ENCODE data around the gene MFSD12.
A peak's percentile ranks its signal among the peaks of the same experiment; 100 is the strongest.

MFSD12 gene

DNA sequence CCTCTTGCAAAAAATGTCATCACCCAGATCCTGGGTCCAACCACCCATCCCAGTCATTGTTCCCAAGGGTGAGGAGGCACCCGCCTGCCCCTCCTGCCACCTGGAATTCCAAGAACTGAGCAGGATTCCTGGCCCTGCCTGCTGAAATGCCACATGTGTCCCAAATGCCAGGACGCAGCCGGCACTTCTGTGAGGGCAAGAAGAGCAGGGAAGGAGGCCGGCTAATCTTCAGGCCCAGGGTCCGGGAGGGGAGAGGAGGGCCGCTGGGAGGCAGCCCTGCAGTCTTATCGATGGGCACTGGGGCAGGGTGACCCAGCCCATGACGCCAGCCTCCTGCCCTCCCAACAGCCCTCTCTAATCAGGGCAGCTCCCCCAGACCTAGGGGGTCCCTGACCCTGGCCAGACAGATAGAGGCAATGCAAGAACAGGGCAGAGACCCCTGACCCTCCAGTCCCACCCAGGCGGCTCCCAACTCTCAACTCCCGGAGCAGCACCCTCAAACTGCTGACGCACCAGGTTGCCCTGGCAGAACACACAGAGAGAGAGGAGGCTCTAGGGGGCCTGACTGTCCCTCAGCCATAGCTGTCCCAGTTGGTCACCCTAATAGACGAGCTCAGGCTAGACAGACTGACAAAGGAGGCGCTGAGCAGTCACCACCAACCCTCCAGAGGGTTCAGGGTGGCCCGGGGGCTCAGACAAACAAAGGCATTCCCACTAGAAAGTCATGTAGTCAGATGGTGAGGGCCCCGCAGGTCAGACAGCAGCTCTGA lies 1.5 kb downstream of the MFSD12 start:
- no peak for DNase-seq

DNA sequence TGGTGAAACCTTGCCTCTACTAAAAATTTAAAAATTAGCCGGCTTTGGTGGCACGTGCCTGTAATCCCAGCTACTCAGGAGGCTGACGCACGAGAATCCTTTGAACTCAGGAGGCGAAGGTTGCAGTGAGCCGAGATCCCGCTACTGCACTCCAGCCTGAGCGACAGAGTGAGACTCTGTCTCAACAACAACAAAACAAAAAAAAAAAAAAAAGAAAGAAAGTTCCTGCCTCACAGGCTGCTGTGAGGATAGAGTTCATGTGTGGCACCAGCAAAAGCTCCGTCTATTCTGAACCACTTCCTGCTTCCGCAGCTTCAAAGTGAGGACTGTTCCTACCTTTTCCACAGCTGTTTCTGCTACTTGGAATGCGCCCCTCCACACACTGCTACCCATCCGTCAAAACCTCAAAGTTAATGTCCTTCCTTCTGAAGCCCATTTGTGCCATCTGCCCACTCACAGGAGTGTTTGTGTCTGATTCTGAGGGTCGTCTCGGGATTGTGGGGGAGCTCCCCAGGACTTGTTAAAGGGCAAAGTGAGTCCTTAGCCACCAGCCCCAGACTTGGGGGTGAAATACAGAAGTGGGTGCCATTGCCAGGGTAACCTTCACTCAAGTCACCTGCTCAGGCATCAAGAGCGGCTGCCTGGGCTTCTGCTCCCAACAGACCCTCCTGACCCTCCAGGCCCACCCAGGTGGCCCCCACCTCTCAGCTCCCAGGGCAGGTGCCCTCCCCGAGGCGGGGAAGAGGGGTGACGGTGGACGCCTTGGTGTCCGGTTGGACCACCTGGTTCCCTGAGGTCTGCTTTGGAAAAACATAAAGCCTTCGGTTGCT lies 2.9 kb downstream of the MFSD12 start:
- no peak for DNase-seq

DNA sequence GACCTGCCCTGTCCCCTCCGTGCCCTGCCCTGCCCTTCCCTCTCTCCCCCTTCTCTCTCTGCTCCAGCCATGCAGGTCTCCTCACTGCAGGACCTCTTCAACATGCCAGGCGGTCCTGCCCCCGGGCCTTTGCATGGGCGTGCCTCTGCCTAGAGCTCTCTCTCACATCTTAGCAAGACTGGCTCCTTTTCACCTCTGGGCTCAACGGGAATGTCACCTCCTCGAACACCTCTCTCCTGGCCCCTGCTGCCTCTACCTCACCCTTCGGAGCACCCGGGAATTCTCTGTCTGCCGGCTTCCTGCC lies 5.6 kb downstream of the MFSD12 start:
- DNase-seq: no peak

DNA sequence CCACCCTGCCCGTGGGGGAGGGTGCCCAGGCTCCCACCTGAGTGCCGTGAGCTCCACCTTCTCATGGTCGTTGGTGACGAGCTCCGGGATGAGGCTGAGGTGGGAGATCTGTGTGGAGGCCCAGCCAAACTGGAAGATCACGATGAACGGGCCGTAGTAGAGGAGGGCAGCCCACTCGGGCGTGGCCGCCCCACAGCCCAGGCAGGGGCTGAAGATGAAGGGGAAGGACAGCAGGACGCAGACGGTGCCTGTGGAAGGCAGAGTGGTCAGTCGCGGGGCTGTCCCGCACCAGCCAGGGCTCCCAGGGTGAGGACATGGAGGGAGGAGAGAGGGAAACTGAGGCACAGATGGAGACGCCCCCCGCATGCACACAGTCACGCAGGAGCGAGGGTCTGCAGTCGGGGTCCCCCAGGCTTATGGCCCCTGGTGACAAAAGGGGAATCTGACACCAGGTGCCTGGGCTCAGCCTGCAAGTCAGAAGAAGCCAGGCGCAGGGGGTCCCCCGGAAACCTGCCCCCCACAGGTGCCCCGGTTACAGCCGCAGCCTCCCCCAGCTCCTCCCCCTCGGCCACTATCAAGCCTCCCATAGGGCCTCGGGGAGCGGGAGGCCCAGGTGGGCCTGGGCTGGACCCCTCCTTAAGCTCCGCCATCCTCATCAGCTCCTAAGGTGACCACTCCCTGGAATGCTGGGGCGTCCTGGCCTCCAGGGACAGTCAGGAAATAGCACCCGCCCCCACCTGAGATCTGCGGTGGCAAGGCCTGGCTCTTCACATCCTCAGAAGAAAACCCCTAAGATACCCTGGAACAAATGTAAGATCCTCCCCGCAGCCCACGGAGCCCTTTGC lies 6.2 kb downstream of the MFSD12 start:
- DNase-seq: no peak

DNA sequence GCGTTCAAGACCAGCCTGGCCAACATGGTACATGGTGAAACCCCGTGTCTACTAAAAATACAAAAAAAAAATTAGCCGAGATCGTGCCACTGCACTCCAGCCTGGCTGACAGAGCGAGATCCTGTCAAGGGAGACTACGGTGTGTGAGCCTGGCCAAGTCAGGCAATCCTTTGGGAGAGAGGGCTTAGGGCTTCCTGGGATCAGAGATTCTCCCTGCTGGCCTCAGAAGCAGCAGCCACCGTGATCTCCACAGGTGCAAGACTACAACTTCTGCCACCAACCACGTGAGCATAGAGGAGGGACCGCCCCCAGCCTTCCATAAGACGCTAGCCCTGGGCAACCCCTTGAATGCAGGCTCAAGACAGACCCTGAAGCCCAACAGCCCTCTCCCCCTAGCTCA lies 7.6 kb downstream of the MFSD12 start:
- DNase-seq: no peak

DNA sequence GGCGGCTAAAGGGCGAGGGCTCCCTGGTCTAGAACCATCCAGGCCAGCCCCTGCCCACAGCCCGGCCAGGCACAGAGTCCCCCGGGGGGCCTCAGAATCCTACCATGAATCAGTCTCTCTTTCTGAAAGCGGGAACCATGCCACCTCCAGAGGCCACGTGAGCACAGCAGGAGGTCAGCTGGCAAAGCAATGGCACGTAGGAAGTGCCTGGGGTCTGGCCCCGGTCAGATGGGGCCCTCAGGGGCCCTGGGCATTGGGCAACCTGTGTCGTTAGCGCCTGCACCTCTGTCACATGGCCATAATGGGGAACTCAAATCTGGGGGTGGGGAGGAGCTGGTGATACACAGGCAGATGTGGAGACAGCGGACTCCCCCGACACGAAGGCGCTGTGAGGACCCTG lies 8.8 kb downstream of the MFSD12 start:
- DNase-seq: no peak

DNA sequence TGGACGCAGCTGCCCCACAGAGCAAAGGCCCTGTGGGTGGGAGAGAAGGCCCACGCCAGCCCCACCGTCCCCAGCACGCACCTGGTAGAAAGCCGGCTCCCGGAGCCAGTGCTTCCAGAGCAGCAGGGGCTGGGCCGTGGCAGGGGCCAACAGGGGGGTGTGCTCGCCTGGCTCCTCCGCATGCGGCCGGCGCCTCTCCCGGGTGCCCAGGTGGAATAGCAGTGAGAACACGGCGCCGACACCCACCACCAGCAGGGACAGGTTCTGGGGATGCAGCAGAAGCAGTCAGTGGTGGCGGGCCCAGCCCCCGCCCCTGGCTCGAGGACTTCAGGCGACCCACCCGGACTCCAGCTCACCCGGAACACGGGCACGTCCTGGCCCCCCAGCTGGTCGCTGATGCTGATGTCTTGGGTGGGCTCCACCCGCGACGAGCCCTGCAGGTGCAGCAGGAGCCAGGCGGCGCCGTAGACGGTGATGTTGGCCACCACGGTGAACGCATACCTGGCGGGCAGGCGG lies 9.6 kb downstream of the MFSD12 start:
- DNase-seq: no peak

DNA sequence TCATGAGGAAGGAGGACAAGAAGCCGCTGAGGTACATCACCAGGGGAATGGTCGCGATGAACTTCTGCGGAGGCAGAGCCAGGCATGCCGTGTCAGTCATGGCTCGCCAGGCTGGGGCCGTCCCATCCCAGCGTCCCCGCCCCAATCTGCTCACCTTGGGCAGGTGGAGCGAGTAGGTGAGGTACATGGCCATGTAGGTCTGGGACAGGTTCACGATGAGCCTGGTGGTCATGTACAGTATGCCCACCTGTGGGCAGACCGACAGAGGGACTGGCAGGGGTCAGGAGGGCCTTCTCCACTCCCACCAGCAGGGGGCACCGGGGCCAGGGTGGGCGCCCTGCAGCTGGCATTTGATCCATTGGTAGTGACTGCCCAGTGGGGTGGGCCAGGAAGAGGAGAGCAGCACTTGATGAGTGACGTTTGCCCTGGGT lies 10.1 kb downstream of the MFSD12 start:
- DNase-seq: no peak

DNA sequence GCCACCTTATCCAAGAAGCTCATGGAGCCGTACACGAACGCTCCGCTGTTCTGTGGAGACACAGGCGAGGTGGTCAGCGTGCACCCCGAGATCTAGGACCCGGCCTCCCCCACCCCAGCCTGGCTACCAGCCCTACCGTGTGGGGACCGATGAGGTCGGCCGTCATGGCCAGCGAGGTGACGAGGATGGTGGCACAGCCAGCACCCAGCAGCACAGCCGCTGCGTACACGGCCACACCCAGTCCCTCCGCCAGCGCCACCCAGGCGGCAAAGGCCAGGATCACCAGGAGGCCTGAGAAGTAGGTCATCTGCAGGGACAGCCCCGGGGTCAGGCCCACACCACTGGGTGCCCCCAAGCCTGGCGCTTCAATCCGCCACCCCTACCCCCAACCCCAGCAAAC lies 11.3 kb downstream of the MFSD12 start:
- DNase-seq: no peak

DNA sequence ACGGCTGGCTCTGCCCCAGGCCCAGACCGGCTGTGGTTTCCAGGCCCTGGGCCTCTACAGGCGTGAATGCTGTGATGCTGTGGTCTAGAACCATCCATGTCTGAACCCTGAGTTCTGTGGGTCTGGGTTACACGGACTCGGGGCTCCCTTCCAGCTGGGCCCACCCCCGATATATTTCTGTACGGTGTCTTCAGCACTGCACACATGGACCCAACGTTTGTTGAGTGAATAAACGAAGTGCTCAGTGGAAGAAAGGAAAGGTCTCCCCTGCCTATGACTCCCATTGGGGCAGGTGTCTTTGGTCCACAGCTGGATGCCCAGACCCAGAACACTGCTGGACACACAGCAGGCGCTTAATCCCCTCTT lies 11.7 kb downstream of the MFSD12 start:
- no peak for DNase-seq

DNA sequence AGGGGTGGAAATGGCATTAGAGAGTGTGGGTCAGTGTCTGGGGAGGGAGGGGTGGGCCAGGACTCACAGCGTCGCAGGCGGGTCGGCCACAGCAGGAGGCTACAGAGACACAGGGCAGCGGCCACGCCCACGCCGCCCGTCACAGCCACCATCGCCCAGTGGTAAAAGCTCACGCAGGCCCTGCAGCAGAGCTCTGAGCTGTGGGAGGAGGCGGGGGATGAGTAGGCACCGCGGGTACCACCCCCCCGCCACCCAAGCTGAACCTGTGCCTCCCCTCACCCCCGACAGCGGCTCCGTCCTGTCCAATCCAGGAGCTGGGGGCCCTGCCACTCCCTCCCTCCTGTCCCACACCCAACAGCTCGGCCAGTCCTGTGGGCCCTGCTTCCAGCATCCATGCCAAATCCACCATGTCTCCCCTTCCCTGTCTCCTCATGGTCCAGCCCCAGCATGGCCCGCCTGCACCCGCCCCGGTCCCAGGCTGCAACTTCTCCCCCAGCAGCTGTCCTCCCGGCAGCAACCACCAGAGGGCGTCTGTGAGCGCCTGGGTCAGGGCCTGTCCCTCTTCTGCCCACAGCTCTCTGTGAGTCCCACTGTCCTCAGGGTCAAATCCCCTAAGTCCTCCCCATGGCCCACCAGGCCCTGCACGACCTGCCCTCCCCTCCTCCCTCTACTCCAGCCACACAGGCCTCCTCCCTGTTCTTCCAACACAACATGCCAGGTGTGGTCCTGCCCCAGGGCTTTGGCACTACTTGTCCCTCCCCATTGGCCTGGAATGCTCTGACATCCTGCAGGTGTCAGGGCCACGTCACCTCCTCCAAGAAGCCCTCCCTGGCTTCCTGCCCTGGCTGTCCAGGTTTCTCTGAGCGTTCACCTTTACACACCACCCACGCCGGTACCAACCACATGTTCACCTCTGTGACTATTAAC lies 12.4 kb downstream of the MFSD12 start:
- DNase-seq: peak; percentile 21

DNA sequence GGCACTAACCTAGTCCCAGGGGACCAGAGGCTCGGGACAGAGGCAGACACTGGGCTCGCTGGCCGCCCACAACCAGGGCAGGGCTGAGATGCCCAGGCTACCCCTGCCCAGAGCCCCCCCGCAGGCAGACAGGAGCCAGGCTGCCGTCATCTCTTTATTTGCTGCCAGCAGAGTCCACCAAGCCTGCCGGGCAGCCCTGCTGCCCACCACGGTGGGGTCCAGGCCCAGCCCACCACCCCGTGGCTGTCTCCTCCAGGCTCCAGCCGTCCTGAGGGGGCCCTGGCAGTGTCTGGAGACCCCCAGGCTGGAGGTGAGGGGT lies 13.4 kb downstream of the MFSD12 start:
- DNase-seq: no peak

DNA sequence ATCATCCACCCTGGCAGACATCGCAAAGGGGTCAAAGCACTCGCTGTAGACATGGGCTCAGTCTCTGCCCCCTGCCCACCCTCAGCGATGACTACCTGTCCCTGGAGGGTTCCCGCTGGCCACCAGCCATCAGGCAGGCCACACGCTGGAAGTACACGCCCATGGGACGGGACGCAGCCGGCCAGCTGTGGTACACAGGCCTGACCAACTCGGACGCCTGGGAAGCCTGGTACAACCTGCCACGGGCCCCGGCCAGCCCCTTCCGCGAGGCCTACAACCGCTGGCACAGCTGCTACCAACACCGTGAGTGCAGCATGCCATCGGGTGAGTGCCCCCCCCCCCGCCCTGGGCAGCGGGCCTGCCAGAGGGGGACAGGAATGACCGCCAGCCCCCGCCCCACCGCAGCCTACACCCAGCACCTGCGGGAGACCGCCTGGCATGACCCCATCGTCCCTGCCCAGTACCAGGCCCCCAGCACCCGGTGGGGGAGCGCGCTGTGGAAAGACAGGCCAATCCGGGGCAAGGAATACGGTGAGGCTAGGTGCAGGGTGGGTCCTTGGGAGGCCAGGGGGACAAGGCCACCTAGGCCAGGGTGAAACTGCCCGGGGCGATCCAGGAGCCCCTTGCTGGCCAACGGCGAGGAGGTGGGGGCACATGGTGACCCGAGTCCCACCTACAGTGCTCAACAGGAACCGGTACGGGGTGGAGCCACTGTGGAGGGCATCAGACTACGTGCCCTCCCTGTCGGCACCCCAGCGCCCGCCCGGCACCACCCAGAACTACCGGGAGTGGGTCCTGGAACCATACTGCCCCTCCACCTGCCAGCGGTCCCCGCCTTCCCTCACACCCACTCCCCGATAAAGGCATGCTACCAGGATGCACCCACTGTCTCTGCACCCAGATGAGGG lies 14.0 kb downstream of the MFSD12 start:
- no peak for DNase-seq

DNA sequence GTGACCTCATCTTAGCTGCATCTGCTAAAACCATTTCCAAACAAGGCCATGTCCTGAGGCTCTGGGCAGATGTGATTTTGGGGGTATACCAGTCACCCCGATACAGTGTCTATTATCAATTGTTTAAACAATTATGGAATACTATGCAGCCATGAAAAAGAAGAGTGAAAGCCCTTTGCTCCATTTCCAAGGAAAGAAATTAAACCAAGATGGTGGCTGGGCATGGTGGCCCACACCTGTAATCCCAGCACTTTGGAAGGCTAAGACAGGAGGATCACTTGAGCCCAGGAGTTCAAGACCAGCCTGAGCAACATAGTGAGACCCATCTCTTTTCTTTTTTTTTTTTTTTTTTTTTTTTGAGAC lies 17.6 kb downstream of the MFSD12 start:
- no peak for DNase-seq

DNA sequence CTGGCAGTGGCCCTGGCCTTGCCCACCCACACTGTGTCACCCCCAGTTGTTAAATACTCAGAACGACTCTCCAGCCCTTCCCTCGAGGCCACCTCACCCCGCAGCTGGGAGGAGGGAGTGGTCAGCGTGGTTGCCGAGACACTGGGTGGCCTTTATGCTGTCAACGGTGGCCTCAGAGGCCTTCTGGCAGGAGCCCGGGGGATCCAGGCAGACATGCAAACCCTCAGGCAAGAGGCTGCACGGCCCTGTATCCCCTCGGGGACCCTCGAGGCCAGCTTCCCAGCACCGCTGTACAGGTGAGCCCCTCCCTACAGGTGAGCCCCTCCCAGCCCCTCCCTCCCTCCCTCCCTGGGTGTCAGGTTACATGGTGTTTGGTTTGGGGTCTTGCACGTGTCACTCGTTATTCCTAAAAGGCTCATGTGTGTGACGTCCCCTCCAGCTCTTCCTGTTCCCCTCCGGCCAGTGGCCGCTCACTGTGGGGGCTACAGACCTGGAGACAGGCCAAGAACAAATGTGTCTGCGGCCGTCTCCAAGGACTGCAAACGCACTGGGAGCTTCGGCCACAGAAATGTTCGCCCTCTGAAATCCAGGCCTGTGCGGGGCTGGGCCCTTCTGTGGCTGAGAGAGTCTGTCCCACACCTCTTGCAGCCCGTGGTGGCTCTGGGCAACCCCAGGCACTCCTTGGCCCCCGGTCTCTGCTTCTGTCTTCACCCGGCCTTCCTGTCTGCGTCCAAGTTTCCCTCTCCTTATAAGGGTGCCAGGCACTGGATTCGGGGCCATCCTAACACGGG lies 18.2 kb downstream of the MFSD12 start, which contains the start of gene TEKTIP1:
Gene TEKTIP1 (plus strand): TSS at position 210 of the 791 bp plus-strand sequence. CDS start 4 bp downstream, at position 214.
- DNase-seq: peak; percentile 8

DNA sequence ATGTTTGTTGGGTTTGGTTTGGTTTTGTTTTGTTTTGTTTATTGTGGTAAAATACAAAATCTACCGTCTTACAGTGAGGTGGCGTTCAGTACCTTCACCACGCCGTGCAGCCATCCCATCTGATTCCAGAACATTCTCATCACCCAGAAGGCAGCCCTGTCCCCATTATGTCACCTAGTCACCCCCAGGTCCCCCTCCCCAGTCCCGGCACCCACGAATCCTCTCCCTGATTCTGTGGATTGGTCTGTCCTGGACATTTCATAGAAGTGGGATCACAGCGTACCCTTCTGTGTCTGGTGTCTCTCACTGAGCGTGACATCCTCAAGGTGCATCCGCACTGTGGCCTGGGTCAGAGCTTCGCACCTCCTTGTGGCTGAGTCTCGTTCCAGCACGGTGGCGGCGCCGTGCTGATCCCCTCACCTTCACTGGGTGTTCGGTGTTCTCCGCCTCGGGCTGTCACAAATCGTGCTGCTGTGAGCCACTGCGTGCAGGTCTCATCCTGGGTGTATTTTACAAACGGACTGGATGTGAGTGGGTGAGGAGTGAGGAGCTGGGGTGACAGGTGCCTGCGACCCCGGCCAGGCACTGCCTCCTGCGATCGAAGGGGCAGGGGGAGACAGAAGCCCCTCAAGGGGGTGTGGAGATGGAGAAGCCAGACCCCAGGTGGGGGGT lies 19.0 kb downstream of the MFSD12 start:
- no peak for DNase-seq

DNA sequence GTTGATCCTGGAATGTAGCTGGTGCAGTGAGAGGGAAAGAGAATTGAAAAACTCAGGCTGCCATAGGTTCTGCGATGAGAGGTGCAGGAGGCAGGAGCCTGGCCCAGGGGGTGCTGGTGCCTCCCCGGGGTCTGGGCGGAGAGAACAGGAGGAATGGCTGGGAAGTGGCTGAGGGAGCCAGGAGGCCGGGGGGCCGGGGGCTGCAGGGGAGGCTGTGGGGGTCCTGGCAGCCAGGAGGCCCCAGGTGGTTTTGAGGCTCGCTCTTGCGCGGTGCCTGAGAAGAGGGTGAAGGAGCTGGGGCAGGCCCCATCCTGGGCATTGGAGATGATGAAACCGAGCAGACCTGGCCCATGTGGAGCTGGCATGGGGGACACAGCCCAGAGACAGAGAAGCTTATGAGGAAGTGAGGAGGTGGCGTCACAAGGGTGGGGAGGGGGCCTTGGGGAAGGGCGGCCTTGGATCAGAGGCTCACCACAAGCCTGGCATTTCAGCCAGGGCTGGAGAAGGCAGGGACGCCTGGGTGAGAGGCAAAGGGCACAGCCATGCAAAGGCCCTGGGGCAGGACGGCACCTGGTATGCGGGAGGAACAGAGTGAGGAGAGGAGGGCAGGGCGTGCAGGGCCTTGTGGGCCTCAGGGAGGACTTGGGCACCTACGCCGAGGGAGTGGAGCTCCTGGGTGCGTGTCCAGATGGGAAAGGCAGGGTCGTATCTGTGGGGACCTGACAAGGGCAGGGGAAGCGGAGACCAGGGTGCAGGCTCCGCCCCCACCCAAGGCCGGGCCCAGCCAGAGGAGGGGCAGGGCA lies 19.7 kb downstream of the MFSD12 start:
- DNase-seq: no peak

DNA sequence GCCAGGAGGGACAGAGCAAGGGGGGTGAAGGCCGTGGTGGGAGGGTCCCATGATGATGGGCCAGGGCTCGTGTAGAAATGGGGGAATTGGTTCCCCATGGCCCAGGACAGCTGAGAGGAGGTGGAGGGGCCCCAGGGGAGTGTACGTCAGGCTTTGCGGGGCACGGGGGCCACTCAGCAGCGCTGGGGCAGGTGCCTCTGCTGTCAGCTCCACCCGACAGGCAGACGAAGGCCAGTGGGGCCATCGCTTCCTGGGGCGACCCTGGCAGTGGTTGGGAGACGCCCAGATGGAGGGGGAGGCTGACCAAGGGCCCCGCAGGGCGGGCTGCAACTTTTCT lies 20.3 kb downstream of the MFSD12 start:
- no peak for DNase-seq

DNA sequence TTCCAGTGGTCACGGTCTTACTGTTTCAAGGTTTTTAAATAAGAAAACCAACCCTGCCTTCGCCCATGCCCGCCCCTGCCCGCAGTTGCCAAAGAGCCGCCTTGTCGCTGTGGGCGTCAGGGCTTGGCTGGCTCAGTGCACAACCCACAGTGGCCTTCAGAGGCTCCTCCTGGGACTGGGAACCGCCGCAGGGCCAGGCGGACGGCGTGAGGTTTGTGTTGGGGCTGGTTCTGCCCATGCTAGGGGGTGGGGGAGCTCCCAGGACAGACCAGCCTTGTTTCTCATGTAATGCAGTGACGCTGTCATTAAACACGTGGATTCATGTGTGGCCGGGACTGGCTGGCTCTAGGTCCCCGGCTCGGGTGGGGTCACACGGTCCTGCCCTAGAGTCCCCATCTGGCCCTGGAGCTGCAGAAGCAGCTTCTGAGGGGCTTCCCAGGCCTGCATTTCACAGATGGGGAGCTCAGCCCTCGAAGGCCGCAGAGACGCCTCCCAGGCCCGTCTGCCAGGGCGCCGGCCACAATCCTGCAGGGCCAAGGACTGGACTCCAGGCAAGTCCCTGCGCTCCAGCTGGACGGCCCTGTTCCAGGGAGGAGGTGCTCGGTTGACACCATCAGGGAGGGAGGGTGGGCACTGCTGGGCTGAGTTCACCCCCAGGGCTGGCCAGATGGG lies 20.8 kb downstream of the MFSD12 start:
- DNase-seq: no peak
